Subcutaneous adipose tissue (tissue), 4 donors: ENCODE results near the gene PITPNM3. TPM values are rescaled to one million over a fixed set of nuclear protein-coding genes. Genes with fewer than 3 reads are reported as not detected.

ENCODE experiments used
- CTCF ChIP-seq: fragments of 450-650 bp; IDR thresholded peaks from one replicate; pipeline ENCODE4 v1.5.1; 2016; ENCODE audit warnings: low read depth, mild to moderate bottlenecking, control low read depth, antibody characterized with exemption, moderate library complexity
- total RNA-seq, 4 donors: library from RNA; depleted of rRNA; stranded (reverse); fragments of >200 nt; gene quantifications; one replicate each; pipeline ENCODE4 v1.1.0, GENCODE V29; 2016

Gene PITPNM3
- total RNA-seq, 4 donors from 2014 or later = 0.34 to 1.9 (median 1.2) TPM

- TF ChIP-seq CTCF = no peak
These were observed 32.5 kb downstream of the PITPNM3 start for GRCh38 chr17:6523809-6524355.

- no peak for TF ChIP-seq CTCF
These were observed 33.0 kb downstream of the PITPNM3 start for GRCh38 chr17:6523330-6523729.

- TF ChIP-seq CTCF = no peak
These were observed 34.8 kb downstream of the PITPNM3 start for GRCh38 chr17:6521586-6521985.

GRCh38 chr17:6517062-6517461 is 39.3 kb downstream of the PITPNM3 start:
- TF ChIP-seq CTCF = no peak

- TF ChIP-seq CTCF = no peak
These were observed 42.0 kb downstream of the PITPNM3 start for GRCh38 chr17:6514371-6514770.

GRCh38 chr17:6512552-6512951 is 43.8 kb downstream of the PITPNM3 start:
- no peak for TF ChIP-seq CTCF

GRCh38 chr17:6510321-6510977 is 45.9 kb downstream of the PITPNM3 start:
- no peak for TF ChIP-seq CTCF
